GM19467 (cell line): Measurements from ENCODE around the gene SLC6A7.

ENCODE experiments used
- ATAC-seq: cut with Tn5 transposase; IDR thresholded peaks from one replicate; pipeline ENCODE4 v1.9.1; 2021; ENCODE audit warnings: mild to moderate bottlenecking, moderate library complexity; ENCODE audit not compliant: unreplicated experiment

SLC6A7 gene

DNA sequence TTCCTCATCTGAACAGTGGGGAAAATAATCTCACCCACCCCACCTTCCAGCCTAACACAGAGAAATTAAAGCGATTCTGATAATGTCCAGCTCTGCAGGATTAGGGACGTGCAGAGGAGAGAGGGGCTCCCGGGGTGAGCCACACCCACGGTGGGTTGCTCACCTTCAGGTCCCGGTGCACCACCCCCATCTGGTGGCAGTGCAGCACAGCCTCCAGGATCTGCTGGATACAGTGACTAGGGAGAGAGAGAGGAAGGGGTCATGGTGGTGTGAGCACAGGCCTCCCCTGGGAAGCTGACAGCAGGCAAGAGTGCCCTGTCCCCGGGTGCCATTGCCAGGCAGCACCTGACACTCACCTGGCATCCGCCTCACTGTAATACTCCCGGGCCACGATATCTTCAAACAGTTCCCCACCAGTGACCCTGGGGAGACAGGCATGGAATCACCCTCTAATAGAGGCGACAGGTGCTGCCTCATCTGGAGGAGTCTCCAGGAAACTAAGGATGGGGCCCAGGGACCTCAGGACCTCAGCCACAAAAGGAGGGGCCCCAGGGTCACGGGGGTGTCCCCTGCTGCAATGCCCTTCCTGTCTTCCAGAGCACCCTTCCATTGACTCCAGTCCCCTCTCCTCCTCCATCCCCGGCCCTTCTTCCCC, 66.7 kb downstream of the SLC6A7 start:
- ATAC-seq, result no peak

DNA sequence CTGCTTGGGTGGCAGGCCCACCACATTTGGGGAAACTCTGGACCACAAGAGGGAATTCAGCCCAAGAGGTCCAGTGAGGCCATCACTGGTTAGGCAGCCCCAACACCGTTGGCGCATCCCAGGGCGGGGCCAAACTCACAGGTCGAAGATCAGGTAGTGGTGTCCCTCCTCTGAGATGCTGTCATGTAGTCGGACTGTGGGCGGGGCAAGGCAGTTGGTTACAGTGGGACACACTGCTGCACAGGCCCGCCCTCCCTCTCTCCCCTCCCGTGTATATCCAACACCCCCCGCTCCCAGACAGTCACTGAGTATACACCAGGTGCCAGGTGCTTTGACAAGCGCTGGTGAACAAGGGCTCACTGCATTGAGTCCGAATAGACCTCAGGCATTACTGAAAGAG, 67.6 kb downstream of the SLC6A7 start:
- ATAC-seq, result no peak

DNA sequence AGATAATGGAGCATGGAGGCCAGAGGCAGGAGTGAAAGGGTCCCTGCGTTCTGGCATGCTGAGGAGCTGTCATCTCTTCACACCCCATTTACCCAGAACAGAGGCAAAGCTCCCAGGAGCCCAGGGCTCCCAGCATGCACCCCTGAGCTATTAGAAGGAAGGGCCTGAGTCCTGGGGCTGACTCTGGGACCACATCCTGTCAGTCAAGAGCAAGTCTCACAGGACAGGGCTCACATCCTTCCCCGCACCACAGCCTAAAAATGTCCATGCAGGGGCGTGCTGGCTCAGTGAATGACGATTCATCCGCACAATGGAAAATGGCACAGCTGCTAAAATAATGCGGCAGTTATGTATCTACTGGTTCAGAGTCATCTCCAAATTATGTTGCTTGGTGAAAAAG, 68.3 kb downstream of the SLC6A7 start:
- ATAC-seq, result no peak
